HL-60 (cell line): Measurements from ENCODE around the gene CYB5R2.

Experiments used
- DNase-seq, 2 experiments: peaks; one replicate each; pipeline ENCODE4 v3.0.0-alpha.2; 2010 to 2020; ENCODE audit warnings: low read depth in 1 of 2, low spot score in 1 of 2
- H3K27ac ChIP-seq: fragments of 250-450 bp; sonication (Bioruptor Pico); replicated peaks from 2 replicates; pipeline ENCODE4 v1.5.1; 2020; ENCODE audit warnings: mild to moderate bottlenecking, moderate library complexity
- H3K27me3 ChIP-seq: fragments of 250-450 bp; sonication (Bioruptor Pico); 2 replicates; pipeline ENCODE4 v1.5.1; 2021; ENCODE audit warnings: mild to moderate bottlenecking, moderate library complexity; ENCODE audit not compliant: insufficient read depth, poor library complexity, severe bottlenecking
- H3K4me3 ChIP-seq: replicated peaks from 2 replicates; pipeline ENCODE4 v1.5.1; 2011; ENCODE audit warnings: mild to moderate bottlenecking, control low read depth, low read length; ENCODE audit not compliant: insufficient read depth
- GABPA ChIP-seq: IDR thresholded peaks from 2 replicates; pipeline ENCODE4 v1.6.1; 2012; ENCODE audit warnings: low read depth
- POLR2AphosphoS5 ChIP-seq: IDR thresholded peaks from 2 replicates; pipeline ENCODE4 v1.6.1; 2012; ENCODE audit warnings: low read depth
- REST ChIP-seq: IDR thresholded peaks from 2 replicates; pipeline ENCODE4 v1.6.1; 2012; ENCODE audit warnings: low read depth; ENCODE audit not compliant: insufficient replicate concordance
- SPI1 ChIP-seq: IDR thresholded peaks from 2 replicates; pipeline ENCODE4 v1.6.1; 2012; ENCODE audit warnings: low read depth, mild to moderate bottlenecking, borderline replicate concordance
- TF ChIP-seq, protein P1 (sequence below): IDR thresholded peaks from one replicate; pipeline ENCODE4 v1.5.1; 2011; ENCODE audit warnings: low read length, control low read depth, inconsistent platforms; ENCODE audit not compliant: insufficient read depth

CYB5R2 gene

DNA sequence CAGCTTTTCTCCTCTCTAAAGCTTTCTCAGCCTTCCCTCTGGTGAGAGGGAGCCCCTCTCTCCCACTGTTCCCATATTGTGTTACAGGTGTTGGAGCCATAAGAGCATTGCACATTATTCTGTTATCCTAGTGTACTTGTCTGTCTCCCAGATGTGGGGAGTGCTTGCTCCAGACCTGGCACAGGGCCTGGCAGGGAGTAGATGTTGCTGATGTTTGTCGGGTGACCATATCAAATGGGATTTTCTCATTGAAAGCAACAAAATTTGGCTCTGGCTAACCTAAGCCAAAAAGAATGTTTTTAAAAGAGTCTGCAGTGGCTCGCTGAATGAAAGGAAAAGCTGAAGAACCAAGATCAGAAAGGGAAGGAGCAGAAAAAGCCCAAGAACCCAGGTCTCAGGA, 41.1 kb downstream of the CYB5R2 start:
- no peak overlapping the region for H3K4me3 ChIP-seq
- TF ChIP-seq SPI1 (no peak), GABPA (no peak), REST (no peak), POLR2AphosphoS5 (no peak)
- TF ChIP-seq, protein P1, sequence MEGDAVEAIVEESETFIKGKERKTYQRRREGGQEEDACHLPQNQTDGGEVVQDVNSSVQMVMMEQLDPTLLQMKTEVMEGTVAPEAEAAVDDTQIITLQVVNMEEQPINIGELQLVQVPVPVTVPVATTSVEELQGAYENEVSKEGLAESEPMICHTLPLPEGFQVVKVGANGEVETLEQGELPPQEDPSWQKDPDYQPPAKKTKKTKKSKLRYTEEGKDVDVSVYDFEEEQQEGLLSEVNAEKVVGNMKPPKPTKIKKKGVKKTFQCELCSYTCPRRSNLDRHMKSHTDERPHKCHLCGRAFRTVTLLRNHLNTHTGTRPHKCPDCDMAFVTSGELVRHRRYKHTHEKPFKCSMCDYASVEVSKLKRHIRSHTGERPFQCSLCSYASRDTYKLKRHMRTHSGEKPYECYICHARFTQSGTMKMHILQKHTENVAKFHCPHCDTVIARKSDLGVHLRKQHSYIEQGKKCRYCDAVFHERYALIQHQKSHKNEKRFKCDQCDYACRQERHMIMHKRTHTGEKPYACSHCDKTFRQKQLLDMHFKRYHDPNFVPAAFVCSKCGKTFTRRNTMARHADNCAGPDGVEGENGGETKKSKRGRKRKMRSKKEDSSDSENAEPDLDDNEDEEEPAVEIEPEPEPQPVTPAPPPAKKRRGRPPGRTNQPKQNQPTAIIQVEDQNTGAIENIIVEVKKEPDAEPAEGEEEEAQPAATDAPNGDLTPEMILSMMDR: no peak
- DNase-seq: no peak
- H3K27me3 ChIP-seq: no peaks in the 10 kb centered on the region
- no peak overlapping the region for H3K27ac ChIP-seq

- no peak for TF ChIP-seq SPI1
- TF ChIP-seq REST: no peak
- H3K27ac ChIP-seq: no peak overlapping the region
- no peak for DNase-seq
- no peak overlapping the region for H3K4me3 ChIP-seq
- no peaks in the 10 kb centered on the region for H3K27me3 ChIP-seq
Measured at GRCh38 chr11:7630002-7630401, 43.3 kb downstream of the CYB5R2 start.

GRCh38 chr11:7628660-7629059, 44.6 kb downstream of the CYB5R2 start:
- no peak for TF ChIP-seq POLR2AphosphoS5
- no peak for TF ChIP-seq SPI1
- TF ChIP-seq, protein P1: no peak
- TF ChIP-seq REST: no peak
- no peak for TF ChIP-seq GABPA

GRCh38 chr11:7622721-7623120, 50.6 kb downstream of the CYB5R2 start:
- Histone ChIP-seq H3K27ac (no peak overlapping the region), H3K27me3 (no peaks in the 10 kb centered on the region), H3K4me3 (no peak overlapping the region)
- no peak for DNase-seq
- TF ChIP-seq SPI1 (no peak), REST (no peak), POLR2AphosphoS5 (no peak), GABPA (no peak)
- TF ChIP-seq, protein P1: no peak

More at GRCh38 chr11:7628660-7629059, 44.6 kb downstream of the CYB5R2 start:
- Histone ChIP-seq H3K4me3 (no peak overlapping the region), H3K27ac (no peak overlapping the region), H3K27me3 (no peaks in the 10 kb centered on the region)
- DNase-seq: no peak
